HTERT RPE-1 (cell line): ENCODE results near the gene DLG4.

ENCODE experiments used
- in situ Hi-C: fragments of 300-500 bp; cut with MboI; formaldehyde crosslinking; loops from 4 replicates; pipeline ENCODE4 v1.14.3; 2020; ENCODE audit warnings: low sequenced_read_pairs

Gene DLG4

GRCh38 chr17:7233701-7234082 is 14.1 kb upstream of the DLG4 start:
- in situ Hi-C loops: no loop called here

DNA sequence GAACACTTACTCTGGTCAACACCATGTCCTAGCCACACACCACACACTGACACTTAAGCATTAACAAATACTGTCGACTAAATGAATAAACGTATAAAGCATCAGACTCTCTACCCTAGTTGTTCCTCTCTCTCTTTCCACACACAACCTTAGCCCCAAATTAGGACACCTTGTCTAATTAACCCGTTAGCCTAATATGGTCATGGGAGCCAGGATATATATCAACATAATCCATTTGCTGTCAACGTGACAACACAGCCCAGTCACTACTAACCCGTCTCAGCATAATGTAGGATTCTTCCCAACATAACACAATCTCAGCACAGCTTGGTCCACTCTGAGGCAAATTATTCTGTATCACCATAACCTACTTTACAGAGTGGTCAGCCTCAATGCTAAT is 12.5 kb upstream of the DLG4 start:
- in situ Hi-C loops: no loop called here

DNA sequence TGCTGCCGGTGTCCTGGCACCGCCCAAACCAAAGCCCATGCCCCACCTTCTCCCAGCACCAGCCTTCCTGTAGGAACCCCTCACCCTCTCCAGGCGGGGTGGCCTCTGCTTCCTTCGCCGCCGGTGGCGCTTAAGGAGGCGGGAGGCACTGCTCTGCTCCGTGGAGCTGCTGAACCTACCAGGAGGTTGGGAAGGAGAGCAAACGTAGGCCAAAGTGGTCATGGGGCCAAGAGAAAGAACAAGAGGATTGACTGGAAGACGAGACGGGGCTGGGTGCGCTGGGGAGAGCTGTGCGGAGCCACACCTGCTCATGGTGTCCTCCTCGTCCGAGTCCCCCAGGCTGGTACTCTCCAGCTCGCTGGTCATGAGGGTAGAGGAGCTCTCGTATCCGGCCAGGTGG is 9.9 kb upstream of the DLG4 start:
- in situ Hi-C loops: no loop called here

GRCh38 chr17:7228920-7229319 is 9.3 kb upstream of the DLG4 start:
- in situ Hi-C loops: no loop called here

GRCh38 chr17:7226721-7227710 is 7.4 kb upstream of the DLG4 start:
- in situ Hi-C loops: no loop called here

GRCh38 chr17:7225711-7226331 is 6.2 kb upstream of the DLG4 start:
- in situ Hi-C loops: no loop called here

- in situ Hi-C loops: no loop called here
These were observed 5.0 kb upstream of the DLG4 start for GRCh38 chr17:7224661-7225111.

DNA sequence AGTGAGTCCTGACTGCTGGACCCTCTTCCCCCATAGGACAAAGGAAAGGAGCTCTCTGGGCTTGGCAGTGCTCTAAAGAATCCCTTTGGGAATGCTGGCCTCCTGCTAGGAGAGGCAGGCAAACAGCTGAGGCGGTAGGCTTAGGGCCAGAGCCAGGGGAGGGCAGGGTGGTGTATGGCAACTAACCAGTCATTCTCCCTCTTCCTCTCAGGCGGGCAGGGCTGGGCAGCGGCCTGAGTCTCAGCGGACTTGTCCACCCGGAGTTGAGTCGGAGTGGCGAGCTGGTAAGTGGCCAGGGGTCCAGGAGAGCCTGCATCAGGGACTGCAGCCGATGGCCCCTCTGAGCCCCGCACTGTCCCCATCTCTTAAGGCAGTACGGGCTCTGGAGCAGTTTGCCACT is 4.5 kb upstream of the DLG4 start:
- in situ Hi-C loops: no loop called here

DNA sequence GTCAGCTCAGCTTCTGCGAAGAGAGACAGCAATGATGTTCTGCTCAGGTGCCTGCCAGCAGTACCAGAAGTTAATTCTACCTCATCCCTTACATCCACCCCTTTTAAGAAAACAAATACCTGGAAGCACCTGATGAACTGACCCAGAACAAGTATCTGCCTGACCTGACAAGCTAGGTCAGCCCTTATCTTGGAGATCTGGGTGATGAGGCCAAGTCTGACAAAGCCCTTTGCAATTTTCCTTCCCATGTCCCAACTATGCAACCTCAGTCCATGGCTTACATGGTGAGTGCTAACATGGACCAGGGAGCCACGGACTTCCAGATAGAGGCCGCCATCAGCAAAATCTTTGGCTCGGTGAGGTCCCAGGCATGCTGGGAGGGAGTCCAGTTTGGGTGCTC is 3.7 kb upstream of the DLG4 start:
- in situ Hi-C loops: no loop called here

DNA sequence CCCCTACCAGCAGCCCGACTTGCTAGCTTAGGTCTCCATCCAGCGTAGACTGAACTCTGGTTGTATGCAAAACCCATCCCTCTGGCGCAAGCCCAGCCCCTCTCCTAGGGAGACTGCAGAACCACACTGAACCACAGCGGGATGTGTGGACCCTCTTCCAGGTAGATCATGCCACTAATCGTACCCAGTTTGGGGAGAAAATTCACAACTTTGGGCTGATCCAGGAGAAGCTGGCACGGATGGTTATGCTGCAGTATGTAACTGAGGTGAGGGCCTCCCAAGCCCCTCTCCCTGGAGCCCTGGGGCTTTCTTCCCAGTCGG is 3.3 kb upstream of the DLG4 start:
- in situ Hi-C loops: no loop called here

- in situ Hi-C loops: no loop called here
These were observed 2.7 kb upstream of the DLG4 start for GRCh38 chr17:7222093-7222971.

DNA sequence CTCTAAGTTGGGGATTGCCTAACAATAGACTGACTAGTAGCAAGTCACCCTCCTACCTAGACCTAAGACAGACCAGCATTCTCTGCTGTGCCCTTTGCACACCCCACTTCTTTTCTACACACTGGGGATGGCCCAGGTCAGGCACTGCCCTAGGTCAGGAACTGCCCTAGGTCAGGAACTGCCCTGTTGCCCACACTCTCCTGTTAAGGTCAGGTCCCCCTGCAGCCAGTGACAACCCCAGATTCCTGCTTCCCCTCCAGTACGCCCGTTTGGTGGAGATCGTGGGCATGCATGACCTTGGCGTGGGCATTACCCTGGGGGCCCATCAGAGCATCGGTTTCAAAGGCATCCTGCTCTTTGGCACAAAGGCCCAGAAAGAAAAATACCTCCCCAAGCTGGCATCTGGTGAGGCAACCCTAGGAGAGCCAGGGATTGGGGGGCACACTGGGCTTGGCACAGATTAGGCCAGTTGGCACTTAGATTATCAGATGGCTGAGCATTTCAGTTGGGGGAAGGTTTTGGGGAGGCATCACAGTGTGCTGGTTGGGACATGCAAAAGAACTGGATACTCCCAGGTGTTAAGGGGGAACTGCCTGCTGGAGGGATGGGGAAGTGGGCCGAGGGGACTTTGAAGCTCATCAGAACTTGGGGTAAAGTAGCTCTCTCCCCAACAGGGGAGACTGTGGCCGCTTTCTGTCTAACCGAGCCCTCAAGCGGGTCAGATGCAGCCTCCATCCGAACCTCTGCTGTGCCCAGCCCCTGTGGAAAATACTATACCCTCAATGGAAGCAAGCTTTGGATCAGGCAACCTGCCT is 1.8 kb upstream of the DLG4 start:
- in situ Hi-C loops: no loop called here

GRCh38 chr17:7220593-7221277 is 1.1 kb upstream of the DLG4 start:
- in situ Hi-C loops: no loop called here

GRCh38 chr17:7219229-7219811 is 316 bp downstream of the DLG4 start:
- in situ Hi-C loops: no loop called here

DNA sequence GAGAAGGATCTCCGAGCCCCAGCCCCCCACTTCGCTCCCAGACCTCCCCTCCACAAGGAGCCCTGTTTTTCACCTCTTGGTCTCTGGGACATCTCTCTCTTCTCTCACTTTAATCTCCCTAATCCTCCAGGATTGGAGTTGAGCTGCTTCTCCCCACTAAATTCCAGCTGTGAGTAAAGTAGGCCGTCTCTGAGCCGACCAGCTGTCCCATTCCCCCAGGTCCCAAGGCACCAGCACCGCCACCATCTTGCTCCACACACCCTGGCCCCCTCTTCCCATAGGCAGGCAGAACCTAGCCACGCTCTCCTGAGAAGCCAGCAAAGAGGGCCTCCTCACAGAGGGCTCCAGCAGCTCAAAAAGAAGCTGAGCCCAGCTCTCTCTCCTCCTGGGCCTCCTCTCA is 878 bp downstream of the DLG4 start:
- in situ Hi-C loops: no loop called here

DNA sequence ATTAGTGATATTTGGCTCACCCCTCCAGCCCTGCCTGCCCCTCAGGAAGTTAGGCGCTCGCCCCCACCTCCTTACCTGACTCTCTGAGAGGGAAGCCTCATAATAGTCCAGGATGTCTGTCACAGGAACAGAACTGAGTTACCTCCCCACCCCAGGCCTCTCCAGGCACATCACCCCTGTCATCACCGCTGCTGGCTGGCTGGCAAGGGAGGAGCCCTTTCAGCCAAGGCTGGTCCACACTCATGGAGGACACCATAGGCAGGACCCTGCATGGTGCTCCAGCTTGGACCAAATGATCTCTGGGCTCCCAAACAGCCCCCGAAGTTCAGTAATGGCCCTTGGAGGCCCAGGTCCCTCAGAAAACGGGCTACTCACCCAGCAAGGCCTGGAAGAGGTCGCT is 1.5 kb downstream of the DLG4 start:
- in situ Hi-C loops: no loop called here

DNA sequence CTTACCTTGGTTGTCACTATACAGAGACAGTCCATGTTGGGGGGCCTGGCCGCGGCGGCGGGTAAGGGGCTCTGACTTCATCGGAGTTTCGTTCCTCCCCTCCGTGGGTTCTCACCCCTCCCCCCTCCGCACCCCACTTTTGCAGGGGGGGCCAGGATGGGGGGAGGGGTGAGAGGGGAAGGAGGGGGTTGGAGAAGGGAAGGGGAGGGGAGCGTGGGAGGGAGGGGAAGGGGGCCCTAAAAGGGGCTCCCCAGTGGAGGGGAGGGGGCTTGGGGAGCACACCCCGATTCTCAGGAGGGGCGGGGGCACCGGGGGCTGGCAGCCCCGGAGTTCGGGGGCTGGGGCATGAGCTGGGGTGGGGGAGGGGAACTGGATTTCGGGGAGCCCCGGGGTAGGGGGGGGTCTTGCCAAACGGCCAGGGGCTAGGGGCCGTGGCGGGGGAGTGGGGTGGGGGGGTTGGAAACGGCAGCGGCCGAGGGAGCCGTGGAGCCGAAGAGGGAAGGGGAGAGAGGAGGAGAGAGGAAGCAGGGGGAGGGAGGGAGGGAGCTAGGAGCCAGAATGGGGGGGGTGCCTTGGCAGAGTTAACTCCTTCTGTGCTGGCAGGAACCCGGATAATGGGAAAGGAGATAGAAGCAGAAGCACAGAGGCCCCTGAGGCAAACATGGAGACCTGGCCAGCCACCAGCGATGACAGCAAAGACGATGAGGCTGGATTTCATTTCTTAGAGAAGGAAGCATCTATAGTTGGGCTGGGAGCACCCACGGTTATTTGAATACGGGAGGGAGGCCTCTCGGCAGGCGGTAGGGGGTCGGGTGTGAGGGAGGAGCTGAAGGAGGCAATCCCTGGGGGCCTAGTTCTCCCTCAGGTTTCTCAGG is 2.3 kb downstream of the DLG4 start:
- in situ Hi-C loops: no loop called here

GRCh38 chr17:7216242-7217112 is 3.2 kb downstream of the DLG4 start:
- in situ Hi-C loops: no loop called here
